RWPE2 (cell line): Measurements from ENCODE around the gene DHRS7C.

ENCODE experiments used
- ATAC-seq: fragments of 200-7000 bp; cut with Tn5 transposase; 3 replicates; pipeline ENCODE4 v1.9.1; 2021; ENCODE audit warnings: low read depth
- DNase-seq: peaks from one replicate; pipeline ENCODE4 v3.0.0-alpha.2; 2020; ENCODE audit warnings: low spot score
- H3K27ac ChIP-seq: fragments of 450-650 bp; 2 replicates; pipeline ENCODE4 v1.5.1; 2017; ENCODE audit warnings: mild to moderate bottlenecking; ENCODE audit not compliant: poor library complexity, severe bottlenecking
- H3K27me3 ChIP-seq: fragments of 250-450 bp; sonication (Bioruptor Pico); 2 replicates; pipeline ENCODE4 v1.5.1; 2021; ENCODE audit warnings: mild to moderate bottlenecking, moderate library complexity; ENCODE audit not compliant: insufficient read depth, poor library complexity, severe bottlenecking
- H3K36me3 ChIP-seq: fragments of 250-450 bp; sonication (Bioruptor Pico); 2 replicates; pipeline ENCODE4 v1.5.1; 2020; ENCODE audit warnings: low read depth, mild to moderate bottlenecking, moderate library complexity
- H3K4me1 ChIP-seq: fragments of 250-450 bp; sonication (Bioruptor Pico); 2 replicates; pipeline ENCODE4 v1.5.1; 2021; ENCODE audit warnings: mild to moderate bottlenecking, moderate library complexity; ENCODE audit not compliant: insufficient read depth, poor library complexity, severe bottlenecking
- H3K4me3 ChIP-seq: fragments of 250-450 bp; sonication (Bioruptor Pico); 2 replicates; pipeline ENCODE4 v1.5.1; 2021; ENCODE audit warnings: mild to moderate bottlenecking, moderate library complexity; ENCODE audit not compliant: severe bottlenecking
- H3K9me3 ChIP-seq: fragments of 250-450 bp; sonication (Bioruptor Pico); 2 replicates; pipeline ENCODE4 v1.5.1; 2021; ENCODE audit warnings: mild to moderate bottlenecking, moderate library complexity; ENCODE audit not compliant: severe bottlenecking
- TF ChIP-seq, protein P1 (sequence below): fragments of 450-650 bp; IDR thresholded peaks from one replicate; pipeline ENCODE4 v1.5.1; 2017; ENCODE audit warnings: mild to moderate bottlenecking, moderate library complexity; ENCODE audit not compliant: poor library complexity, severe bottlenecking

Gene DHRS7C

DNA sequence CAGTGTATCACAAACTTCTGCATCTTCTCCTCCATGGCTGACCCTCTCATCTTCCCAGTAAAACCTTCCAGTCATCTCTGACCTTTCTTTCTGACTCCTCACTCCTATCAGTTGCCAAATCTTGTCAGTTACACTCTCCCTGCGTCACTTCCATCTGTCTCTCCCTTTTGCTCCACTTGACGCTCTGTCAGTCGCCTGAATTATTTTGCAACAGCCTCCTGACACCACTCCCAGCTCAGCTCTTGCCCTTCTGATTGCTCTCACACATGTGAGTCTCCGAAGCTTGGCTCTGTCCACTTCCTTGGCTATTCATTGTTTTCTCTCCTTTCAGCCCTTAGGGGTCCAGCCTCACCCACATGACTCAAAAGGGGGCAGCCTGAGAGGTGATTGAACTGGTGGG lies 27.7 kb downstream of the DHRS7C start:
- Histone ChIP-seq H3K27ac (no peak overlapping the region), H3K9me3 (no peaks in the 10 kb centered on the region), H3K4me1 (no peaks in the 10 kb centered on the region), H3K4me3 (no peak overlapping the region), H3K36me3 (no peaks in the 10 kb centered on the region), H3K27me3 (no peaks in the 10 kb centered on the region)
- ATAC-seq (no peak), DNase-seq (no peak)
- TF ChIP-seq, protein P1, sequence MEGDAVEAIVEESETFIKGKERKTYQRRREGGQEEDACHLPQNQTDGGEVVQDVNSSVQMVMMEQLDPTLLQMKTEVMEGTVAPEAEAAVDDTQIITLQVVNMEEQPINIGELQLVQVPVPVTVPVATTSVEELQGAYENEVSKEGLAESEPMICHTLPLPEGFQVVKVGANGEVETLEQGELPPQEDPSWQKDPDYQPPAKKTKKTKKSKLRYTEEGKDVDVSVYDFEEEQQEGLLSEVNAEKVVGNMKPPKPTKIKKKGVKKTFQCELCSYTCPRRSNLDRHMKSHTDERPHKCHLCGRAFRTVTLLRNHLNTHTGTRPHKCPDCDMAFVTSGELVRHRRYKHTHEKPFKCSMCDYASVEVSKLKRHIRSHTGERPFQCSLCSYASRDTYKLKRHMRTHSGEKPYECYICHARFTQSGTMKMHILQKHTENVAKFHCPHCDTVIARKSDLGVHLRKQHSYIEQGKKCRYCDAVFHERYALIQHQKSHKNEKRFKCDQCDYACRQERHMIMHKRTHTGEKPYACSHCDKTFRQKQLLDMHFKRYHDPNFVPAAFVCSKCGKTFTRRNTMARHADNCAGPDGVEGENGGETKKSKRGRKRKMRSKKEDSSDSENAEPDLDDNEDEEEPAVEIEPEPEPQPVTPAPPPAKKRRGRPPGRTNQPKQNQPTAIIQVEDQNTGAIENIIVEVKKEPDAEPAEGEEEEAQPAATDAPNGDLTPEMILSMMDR, result no peak

DNA sequence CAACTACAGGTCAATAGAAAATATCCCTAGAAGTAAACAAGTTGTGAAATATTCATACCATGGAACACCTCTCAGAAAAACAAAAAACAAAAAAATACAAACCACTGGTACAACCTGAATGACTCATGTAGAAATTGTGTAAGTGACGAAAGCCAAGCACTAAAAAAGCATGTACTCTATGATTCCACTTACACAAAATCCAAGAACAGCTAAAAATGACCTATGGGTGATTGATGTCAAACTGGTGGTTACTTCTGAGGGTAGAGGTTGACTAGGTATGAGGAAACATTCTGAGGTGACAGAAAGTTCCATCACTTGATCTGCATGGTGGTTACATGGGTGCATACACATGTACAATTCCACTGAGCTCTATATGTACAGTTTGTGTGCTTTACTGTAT lies 31.1 kb downstream of the DHRS7C start:
- H3K36me3 ChIP-seq, result no peaks in the 10 kb centered on the region

DNA sequence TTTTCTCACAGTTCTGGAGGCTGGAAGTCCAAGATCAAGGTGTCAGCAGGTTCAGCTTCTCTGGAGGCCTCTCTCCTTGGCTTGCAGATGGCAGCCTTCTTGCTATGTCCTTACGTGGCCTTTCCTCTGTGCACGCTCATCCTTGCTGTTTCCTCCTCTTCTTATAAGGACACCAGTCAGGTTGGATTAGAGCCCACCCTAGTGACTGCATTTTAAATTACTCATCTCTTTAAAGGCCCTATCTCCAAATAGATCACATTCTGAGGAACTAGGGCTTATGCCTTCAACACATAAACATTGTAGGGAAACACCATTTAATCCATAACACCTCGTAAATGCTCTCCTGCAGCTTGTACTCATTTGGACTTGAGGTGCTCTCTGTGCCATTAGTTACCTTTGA lies 36.3 kb downstream of the DHRS7C start:
- DNase-seq (no peak), ATAC-seq (no peak)
- H3K27ac ChIP-seq, result no peak overlapping the region
- no peaks in the 10 kb centered on the region for H3K9me3 ChIP-seq
- no peaks in the 10 kb centered on the region for H3K4me1 ChIP-seq
- no peak overlapping the region for H3K4me3 ChIP-seq
- H3K36me3 ChIP-seq, result no peaks in the 10 kb centered on the region
- H3K27me3 ChIP-seq, result no peaks in the 10 kb centered on the region
- TF ChIP-seq, protein P1, result no peak

More for the DNA sequence above, 31.1 kb downstream of the DHRS7C start:
- Histone ChIP-seq H3K4me1 (no peaks in the 10 kb centered on the region), H3K4me3 (no peak overlapping the region), H3K9me3 (no peaks in the 10 kb centered on the region), H3K27ac (no peak overlapping the region), H3K27me3 (no peaks in the 10 kb centered on the region)
- TF ChIP-seq, protein P1, result no peak
- ATAC-seq, result no peak
- no peak for DNase-seq

DNA sequence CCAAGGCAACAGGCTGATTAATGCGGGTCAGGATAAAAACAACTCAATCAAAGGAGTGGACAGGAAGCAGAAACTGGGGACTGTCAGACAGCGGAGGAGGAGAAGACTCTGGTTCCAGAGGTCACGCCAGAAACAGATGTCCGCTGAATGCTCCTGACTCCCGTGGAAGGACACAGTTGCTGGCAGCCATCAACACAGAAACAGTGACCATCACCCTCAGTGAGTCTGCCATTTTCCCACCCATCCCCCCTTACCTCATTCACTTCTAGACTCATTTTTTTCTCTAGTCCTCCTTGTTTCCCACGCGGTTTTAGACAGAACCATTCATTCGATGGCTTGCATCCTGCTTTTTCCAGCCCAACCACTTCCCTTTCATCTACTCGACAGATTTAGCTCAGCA lies 40.9 kb downstream of the DHRS7C start:
- no peaks in the 10 kb centered on the region for H3K9me3 ChIP-seq
- peaks cover 2% of the 10 kb centered on the region for H3K27me3 ChIP-seq
- H3K27ac ChIP-seq, result no peak overlapping the region
- no peak for ATAC-seq
- H3K4me1 ChIP-seq, result no peaks in the 10 kb centered on the region
- TF ChIP-seq, protein P1, result no peak
- H3K4me3 ChIP-seq, result no peak overlapping the region
- DNase-seq, result no peak
- no peaks in the 10 kb centered on the region for H3K36me3 ChIP-seq

DNA sequence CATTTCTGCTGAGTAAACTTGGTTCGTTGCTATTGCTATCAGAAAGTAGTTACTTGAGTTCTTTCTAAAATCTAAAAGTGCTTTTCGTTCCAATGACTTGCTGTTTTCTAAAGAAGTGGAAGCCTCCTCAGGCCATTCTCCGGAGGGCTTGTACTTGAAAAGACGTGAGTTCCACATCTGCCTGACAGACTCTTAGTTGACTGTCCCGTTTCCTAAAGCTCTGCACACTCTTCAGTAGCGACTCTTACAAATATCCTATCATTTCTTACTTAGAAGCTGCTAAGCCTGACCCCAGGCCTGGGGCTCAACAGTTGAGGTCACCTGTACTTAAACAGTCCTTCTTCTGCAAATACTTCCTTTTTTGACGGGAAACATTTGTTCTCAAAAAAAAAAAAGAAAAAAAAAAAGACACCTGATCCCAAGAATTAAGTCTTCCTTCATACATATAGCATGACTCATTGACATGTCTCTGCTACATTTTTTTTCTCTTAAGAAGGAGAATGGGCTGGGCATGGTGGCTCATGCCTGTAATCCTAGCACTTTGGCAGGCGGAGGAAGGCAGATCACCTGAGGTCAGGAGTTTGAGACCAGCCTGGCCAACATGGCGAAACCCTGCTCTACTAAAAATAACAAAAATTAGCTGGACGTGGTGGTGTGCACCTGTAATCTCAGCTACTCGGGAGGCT lies 61.5 kb downstream of the DHRS7C start:
- no peak for DNase-seq
- peak overlapping the region; percentile 80 for H3K27ac ChIP-seq
- no peaks in the 10 kb centered on the region for H3K9me3 ChIP-seq
- peaks cover 7% of the 10 kb centered on the region for H3K36me3 ChIP-seq
- peaks cover 7% of the 10 kb centered on the region for H3K4me1 ChIP-seq
- H3K4me3 ChIP-seq, result no peak overlapping the region
- ATAC-seq, result peak; percentile 82
- TF ChIP-seq, protein P1, result no peak
- no peaks in the 10 kb centered on the region for H3K27me3 ChIP-seq
